ENCODE results near the gene NTRK2. TPM values are rescaled to one million over a fixed set of nuclear protein-coding genes. Genes with fewer than 3 reads are reported as not detected.

Gene NTRK2
- total RNA-seq, 2 experiments from 2014 or later = 0.45 to 0.65 TPM

DNA sequence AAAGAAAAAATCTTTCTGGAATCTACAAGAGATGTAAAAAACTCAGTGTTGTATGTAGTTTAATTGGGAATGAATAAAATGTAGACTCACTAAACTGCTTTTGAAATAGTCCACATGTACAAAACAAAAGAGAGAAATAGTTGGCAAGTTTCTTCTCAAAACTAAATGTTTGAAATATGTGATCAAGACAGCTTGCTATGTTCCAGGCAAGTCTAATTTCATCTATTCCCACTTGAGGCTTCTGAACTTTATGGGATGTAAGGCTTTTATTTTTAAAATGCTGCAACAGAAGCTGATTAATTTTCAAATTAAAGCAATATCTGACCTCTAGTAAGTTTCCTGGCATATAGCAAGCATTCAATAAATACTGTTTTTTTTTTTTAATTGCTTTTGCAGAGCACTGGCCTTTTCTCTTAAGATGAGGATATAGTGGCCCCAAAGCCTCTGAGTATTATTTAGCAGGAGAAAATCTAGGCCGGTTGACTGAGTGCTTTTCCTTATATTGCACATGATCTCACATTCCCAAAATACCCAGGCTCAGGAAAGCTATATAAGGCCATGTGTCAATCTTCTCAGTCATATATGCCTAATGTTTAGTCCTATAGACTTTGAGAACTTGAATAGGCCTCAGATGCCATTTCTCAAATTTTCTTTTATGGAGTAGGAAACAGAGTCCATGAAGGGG is 183.2 kb downstream of the NTRK2 start:
- intact Hi-C loops (cut with micrococcal nuclease) = no loop called here
- Mint-ChIP-seq H3K27ac (no peak overlapping the region), H3K36me3 (no peaks in the 10 kb centered on the region), H3K9me3 (no peaks in the 10 kb centered on the region), H3K4me3 (no peak overlapping the region), H3K27me3 (peaks cover 1% of the 10 kb centered on the region), H3K4me1 (ENCODE audit: low read depth) (no peaks in the 10 kb centered on the region)
- POLR2A ChIA-PET = no interaction called here
- no peak for DNase-seq
- CTCF ChIA-PET = interaction anchor here (1.4 kb wide), 1 partner anchor 71 kb away, joined by 3 read pairs; no protein-coding TSS in a partner anchor

DNA sequence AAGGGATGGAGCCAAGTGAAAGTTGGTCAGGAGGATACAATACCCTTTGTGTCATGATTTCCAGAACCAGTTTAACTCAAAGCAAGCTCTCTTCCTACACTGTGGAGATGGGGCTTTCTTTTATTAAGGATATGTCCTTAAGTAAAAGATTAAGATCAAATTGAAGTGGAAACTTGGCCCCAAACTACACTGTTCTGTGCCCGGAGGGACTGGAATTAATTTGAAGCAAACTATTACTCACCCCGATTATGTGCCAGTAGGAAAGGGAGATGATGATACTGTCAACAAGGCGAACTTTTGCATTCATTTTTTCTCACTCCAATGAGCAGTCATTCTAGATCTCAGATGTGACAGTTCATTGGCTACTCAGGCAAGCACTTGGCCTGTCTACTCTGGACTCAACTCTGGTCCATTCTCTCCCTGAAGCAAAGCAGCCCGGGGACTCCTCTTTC is 186.7 kb downstream of the NTRK2 start:
- ChIA-PET POLR2A (no interaction called here), CTCF (interaction anchor here (0.8 kb wide), 1 partner anchor 459 kb away, joined by 3 read pairs; no protein-coding TSS in a partner anchor)
- H3K27ac Mint-ChIP-seq = no peak overlapping the region
- no peaks in the 10 kb centered on the region for H3K9me3 Mint-ChIP-seq
- intact Hi-C loops (cut with micrococcal nuclease) = no loop called here
- no peak for DNase-seq
- no peaks in the 10 kb centered on the region for H3K4me1 Mint-ChIP-seq (ENCODE audit: low read depth)
- no peak overlapping the region for H3K4me3 Mint-ChIP-seq
- no peaks in the 10 kb centered on the region for H3K36me3 Mint-ChIP-seq
- H3K27me3 Mint-ChIP-seq = peaks cover 3% of the 10 kb centered on the region

- Mint-ChIP-seq H3K9me3 (no peaks in the 10 kb centered on the region), H3K4me1 (ENCODE audit: low read depth) (no peaks in the 10 kb centered on the region), H3K4me3 (no peak overlapping the region), H3K36me3 (no peaks in the 10 kb centered on the region), H3K27ac (no peak overlapping the region), H3K27me3 (peaks cover 3% of the 10 kb centered on the region)
- POLR2A ChIA-PET = no interaction called here
- intact Hi-C loops (cut with micrococcal nuclease) = no loop called here
- no peak for DNase-seq
- CTCF ChIA-PET = no interaction called here
Observed at GRCh38 chr9:84857211-84857610, 187.7 kb downstream of the NTRK2 start.

DNA sequence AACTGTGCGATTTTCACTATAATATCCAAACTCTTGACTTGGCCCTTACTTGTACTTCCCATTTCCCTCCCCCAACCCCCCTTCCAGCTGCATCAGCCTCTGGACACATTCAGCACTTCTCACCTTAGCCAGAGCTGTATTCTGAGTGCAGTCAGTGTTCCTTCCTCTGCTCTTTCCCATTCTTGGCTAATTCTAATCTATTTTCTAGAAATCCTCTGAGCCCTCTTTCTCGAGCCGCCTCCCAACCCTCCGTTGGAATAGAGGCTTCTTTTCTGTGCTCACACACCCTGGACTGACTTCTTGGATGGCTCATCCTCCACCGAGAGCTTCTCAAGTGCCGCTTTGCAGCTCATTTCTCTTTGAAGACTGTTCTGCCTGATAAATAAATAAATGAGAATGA is 188.8 kb downstream of the NTRK2 start:
- POLR2A ChIA-PET = no interaction called here
- CTCF ChIA-PET = no interaction called here
- Mint-ChIP-seq H3K27me3 (peaks cover 3% of the 10 kb centered on the region), H3K36me3 (no peaks in the 10 kb centered on the region), H3K4me3 (no peak overlapping the region), H3K9me3 (no peaks in the 10 kb centered on the region), H3K27ac (no peak overlapping the region), H3K4me1 (ENCODE audit: low read depth) (peaks cover 2% of the 10 kb centered on the region)
- DNase-seq = no peak
- intact Hi-C loops (cut with micrococcal nuclease) = no loop called here

DNA sequence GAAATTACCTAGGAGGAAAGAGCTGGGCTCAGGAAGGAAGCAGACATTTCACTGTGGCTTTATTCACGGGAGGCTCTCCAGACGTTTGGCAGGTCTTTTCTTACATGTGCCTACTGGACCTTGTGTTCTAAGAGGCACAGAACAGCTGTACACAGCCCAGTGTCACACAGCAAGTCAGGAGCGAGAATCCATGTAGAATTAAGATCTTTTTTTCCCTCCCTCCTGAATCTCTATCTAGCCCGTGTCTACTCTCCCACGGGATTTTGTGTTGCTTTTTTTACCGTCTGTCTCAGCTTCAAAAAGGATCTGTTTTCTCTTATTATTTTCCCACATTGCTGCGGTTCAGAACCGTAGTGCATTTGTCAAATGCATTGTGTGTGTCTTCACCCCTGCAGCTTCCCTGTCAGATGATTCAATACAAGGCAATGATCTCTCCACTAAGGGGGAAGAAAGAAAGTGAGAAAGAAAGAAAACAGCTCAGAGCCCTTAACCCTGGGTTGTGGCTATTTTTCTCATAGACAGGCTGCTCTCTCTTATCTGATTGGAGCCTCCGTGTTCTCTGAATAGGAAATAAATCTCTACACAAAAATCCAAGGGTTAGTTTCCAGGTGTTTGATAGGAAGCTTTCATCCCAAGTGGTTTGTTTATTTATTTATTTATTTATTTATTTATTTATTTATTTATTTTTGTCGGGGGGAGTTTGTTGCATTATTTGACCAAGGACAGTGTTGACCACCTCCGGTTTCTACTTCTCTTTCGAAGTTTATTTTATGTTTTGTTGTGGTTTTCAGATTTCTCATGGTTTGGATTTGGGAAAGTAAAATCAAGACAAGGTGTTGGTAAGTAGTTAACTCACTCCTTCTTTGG is 191.0 kb downstream of the NTRK2 start:
- POLR2A ChIA-PET = no interaction called here
- intact Hi-C loops (cut with micrococcal nuclease) = no loop called here
- no peak overlapping the region for H3K27ac Mint-ChIP-seq
- H3K4me1 Mint-ChIP-seq (ENCODE audit: low read depth) = peaks cover 2% of the 10 kb centered on the region
- CTCF ChIA-PET = no interaction called here
- H3K36me3 Mint-ChIP-seq = no peaks in the 10 kb centered on the region
- no peak for DNase-seq
- H3K27me3 Mint-ChIP-seq = peaks cover 1% of the 10 kb centered on the region
- no peak overlapping the region for H3K4me3 Mint-ChIP-seq
- no peaks in the 10 kb centered on the region for H3K9me3 Mint-ChIP-seq

DNA sequence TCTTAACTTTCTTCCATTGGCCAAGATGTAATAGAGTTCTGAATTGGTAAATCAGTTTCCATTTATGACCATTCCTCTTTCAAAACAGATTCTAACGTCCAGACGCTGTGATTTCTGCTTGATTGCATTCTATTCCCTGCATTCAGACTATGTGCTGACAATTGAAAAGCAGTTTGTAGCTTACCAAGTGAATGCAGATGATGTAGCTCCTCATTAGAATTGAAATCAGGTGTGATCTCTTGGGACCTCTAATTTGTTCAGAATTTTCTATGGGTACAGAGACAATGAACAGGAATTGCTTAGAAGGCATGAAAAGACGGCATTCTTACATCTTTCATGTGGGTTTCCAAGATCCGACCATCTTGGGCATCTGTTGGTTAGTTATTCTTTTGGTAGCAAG is 191.9 kb downstream of the NTRK2 start:
- Mint-ChIP-seq H3K4me1 (ENCODE audit: low read depth) (peaks cover 2% of the 10 kb centered on the region), H3K4me3 (no peak overlapping the region), H3K27me3 (peaks cover 1% of the 10 kb centered on the region), H3K27ac (no peak overlapping the region), H3K36me3 (no peaks in the 10 kb centered on the region), H3K9me3 (no peaks in the 10 kb centered on the region)
- ChIA-PET CTCF (interaction anchor here (0.6 kb wide), 1 partner anchor 13 kb away, joined by 3 read pairs; no protein-coding TSS in a partner anchor), POLR2A (no interaction called here)
- intact Hi-C loops (cut with micrococcal nuclease) = no loop called here
- no peak for DNase-seq

GRCh38 chr9:84862308-84862707 is 192.8 kb downstream of the NTRK2 start:
- H3K27me3 Mint-ChIP-seq = peaks cover 1% of the 10 kb centered on the region
- H3K36me3 Mint-ChIP-seq = no peaks in the 10 kb centered on the region
- ChIA-PET CTCF (no interaction called here), POLR2A (no interaction called here)
- H3K4me1 Mint-ChIP-seq (ENCODE audit: low read depth) = peaks cover 2% of the 10 kb centered on the region
- H3K9me3 Mint-ChIP-seq = no peaks in the 10 kb centered on the region
- H3K4me3 Mint-ChIP-seq = no peak overlapping the region
- no peak for DNase-seq
- intact Hi-C loops (cut with micrococcal nuclease) = no loop called here
- no peak overlapping the region for H3K27ac Mint-ChIP-seq

DNA sequence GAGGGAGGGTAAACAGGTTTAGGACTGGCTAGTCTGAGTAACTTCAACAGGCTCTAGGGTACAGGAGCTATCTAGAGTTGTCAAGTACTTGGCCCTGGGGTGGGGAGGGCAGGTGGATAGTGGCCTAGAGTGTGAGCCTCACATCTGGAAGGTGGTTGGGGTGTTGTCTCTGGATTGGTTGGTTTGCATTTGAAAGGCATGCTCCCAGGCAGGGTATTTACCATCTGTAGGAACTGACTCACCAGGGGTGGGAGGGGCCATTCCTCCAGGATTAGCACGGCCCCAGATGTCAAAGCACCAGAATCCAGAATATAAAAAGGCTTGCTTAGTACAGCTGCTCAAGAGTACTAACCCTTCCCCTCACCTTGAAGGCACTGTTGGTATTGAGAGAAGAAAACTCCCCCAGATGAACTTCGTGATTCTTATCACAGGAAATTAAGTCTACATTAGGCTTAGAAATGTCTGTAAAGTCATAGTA is 193.3 kb downstream of the NTRK2 start:
- ChIA-PET POLR2A (no interaction called here), CTCF (no interaction called here)
- Mint-ChIP-seq H3K27me3 (peaks cover 1% of the 10 kb centered on the region), H3K36me3 (no peaks in the 10 kb centered on the region), H3K9me3 (no peaks in the 10 kb centered on the region), H3K4me1 (ENCODE audit: low read depth) (peaks cover 2% of the 10 kb centered on the region), H3K4me3 (no peak overlapping the region), H3K27ac (no peak overlapping the region)
- intact Hi-C loops (cut with micrococcal nuclease) = no loop called here
- DNase-seq = no peak

- Mint-ChIP-seq H3K4me3 (no peak overlapping the region), H3K9me3 (no peaks in the 10 kb centered on the region), H3K27me3 (peaks cover 1% of the 10 kb centered on the region), H3K36me3 (no peaks in the 10 kb centered on the region), H3K27ac (no peak overlapping the region), H3K4me1 (ENCODE audit: low read depth) (peaks cover 2% of the 10 kb centered on the region)
- intact Hi-C loops (cut with micrococcal nuclease) = no loop called here
- CTCF ChIA-PET = no interaction called here
- DNase-seq = no peak
- POLR2A ChIA-PET = no interaction called here
Observed at GRCh38 chr9:84863372-84863771, 193.8 kb downstream of the NTRK2 start.

DNA sequence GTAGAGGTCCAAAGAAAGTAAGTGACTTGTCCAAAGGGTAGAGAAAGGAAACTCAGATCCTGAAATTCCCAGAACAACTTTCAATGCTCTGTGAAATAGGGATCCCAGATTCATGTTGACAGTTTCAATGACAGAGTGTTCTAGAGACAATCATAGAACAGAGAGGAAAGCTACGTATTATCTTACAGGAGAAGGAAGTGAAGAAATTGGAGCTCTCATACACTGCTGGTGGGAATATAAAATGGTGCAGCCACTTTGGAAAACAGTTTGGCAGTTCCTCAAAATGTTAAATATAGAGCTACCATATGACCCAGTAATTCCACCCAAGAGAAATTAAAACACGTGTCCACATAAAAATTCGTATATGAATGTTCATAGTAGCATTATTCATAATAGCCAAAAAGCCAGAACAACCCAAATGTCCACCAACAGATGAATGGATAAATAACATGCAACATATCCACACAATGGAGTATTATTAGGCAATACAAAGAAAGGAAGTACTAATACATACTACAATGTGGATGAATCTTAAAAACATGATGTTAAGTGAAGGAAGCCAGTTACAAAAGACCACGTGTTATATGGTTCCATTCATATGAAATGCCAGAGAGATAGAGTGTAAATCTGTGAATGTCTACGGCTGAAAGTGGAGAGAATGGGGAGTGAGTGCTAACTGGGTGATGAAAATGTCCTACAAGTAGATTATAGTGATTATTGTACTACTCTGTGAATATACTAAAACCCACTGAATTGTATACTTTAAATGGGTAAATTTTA is 197.1 kb downstream of the NTRK2 start:
- CTCF ChIA-PET = no interaction called here
- Mint-ChIP-seq H3K9me3 (no peaks in the 10 kb centered on the region), H3K27ac (no peak overlapping the region), H3K4me3 (no peak overlapping the region), H3K27me3 (no peaks in the 10 kb centered on the region), H3K4me1 (ENCODE audit: low read depth) (peaks cover 2% of the 10 kb centered on the region), H3K36me3 (no peaks in the 10 kb centered on the region)
- POLR2A ChIA-PET = no interaction called here
- intact Hi-C loops (cut with micrococcal nuclease) = no loop called here
- no peak for DNase-seq

- Mint-ChIP-seq H3K27me3 (no peaks in the 10 kb centered on the region), H3K9me3 (no peaks in the 10 kb centered on the region), H3K36me3 (no peaks in the 10 kb centered on the region), H3K4me1 (ENCODE audit: low read depth) (peaks cover 2% of the 10 kb centered on the region), H3K4me3 (no peak overlapping the region), H3K27ac (no peak overlapping the region)
- DNase-seq = no peak
- ChIA-PET POLR2A (no interaction called here), CTCF (no interaction called here)
- intact Hi-C loops (cut with micrococcal nuclease) = no loop called here
Observed at GRCh38 chr9:84867186-84867585, 197.7 kb downstream of the NTRK2 start.

- no peaks in the 10 kb centered on the region for H3K9me3 Mint-ChIP-seq
- no peaks in the 10 kb centered on the region for H3K4me1 Mint-ChIP-seq (ENCODE audit: low read depth)
- H3K36me3 Mint-ChIP-seq = no peaks in the 10 kb centered on the region
- intact Hi-C loops (cut with micrococcal nuclease) = no loop called here
- H3K4me3 Mint-ChIP-seq = no peak overlapping the region
- no peak for DNase-seq
- H3K27ac Mint-ChIP-seq = no peak overlapping the region
- POLR2A ChIA-PET = no interaction called here
- H3K27me3 Mint-ChIP-seq = no peaks in the 10 kb centered on the region
- CTCF ChIA-PET = no interaction called here
Observed at GRCh38 chr9:84869091-84869490, 199.6 kb downstream of the NTRK2 start.
